H1 (cell line): ENCODE results near the gene CPHXL2. TPM values are rescaled to one million over a fixed set of nuclear protein-coding genes. Genes with fewer than 3 reads are reported as not detected.

Experiments
- CTCF ChIA-PET: fragments of 300-600 bp; sonication (Branson Sonifier 250); formaldehyde crosslinking; loops from one replicate; lab custom pipeline; 2021; ENCODE audit not compliant: partially characterized antibody; lab: Charles Lee
- POLR2A ChIA-PET: fragments of 300-600 bp; sonication (Branson Sonifier 250); formaldehyde crosslinking; loops from one replicate; lab custom pipeline; 2021; ENCODE audit warnings: inconsistent platforms; ENCODE audit not compliant: partially characterized antibody; lab: Charles Lee
- DNase-seq, 2 experiments: peaks; one replicate each; pipeline versions ENCODE4 v3.0.0 to v3.0.0-alpha.2; 2010 to 2022; ENCODE audit warnings: low spot score in 2 of 2, low read depth in 1 of 2, mixed read lengths in 1 of 2
- FAIRE-seq: peaks from 2 replicates; lab custom pipeline; 2011; peaks lifted over from hg19 to GRCh38; lab: Jason Lieb, UNC
- H2AFZ ChIP-seq: 2 replicates; pipeline ENCODE4 v1.8.1; 2012; ENCODE audit warnings: low read length, inconsistent platforms
- H2AK5ac ChIP-seq: 2 replicates; pipeline ENCODE4 v1.6.1; 2013; ENCODE audit warnings: low read depth, low read length
- H2BK120ac ChIP-seq: replicated peaks from 2 replicates; pipeline ENCODE3; 2013; ENCODE audit warnings: low read depth, low read length, inconsistent platforms
- H2BK12ac ChIP-seq: 2 replicates; pipeline ENCODE4 v1.6.1; 2013; ENCODE audit warnings: low read depth, low read length
- H2BK15ac ChIP-seq: 2 replicates; pipeline ENCODE4 v1.6.1; 2013; ENCODE audit warnings: low read length
- H2BK20ac ChIP-seq: 2 replicates; pipeline ENCODE4 v1.6.1; 2013; ENCODE audit warnings: low read length
- H2BK5ac ChIP-seq: 2 replicates; pipeline ENCODE4 v1.6.1; 2013; ENCODE audit warnings: low read depth, low read length
- H3K14ac ChIP-seq: 2 replicates; pipeline ENCODE4 v1.6.1; 2013; ENCODE audit warnings: inconsistent platforms; ENCODE audit not compliant: insufficient read length
- H3K18ac ChIP-seq: 2 replicates; pipeline ENCODE4 v1.6.1; 2013; ENCODE audit warnings: low read length; ENCODE audit errors: extremely low read depth
- H3K23ac ChIP-seq: 2 replicates; pipeline ENCODE4 v1.6.1; 2013; ENCODE audit warnings: inconsistent platforms; ENCODE audit not compliant: insufficient read length
- H3K23me2 ChIP-seq: 2 replicates; pipeline ENCODE4 v1.6.1; 2013; ENCODE audit warnings: low read depth, low read length
- H3K27ac ChIP-seq: 2 replicates; pipeline ENCODE4 v1.6.1; 2011; ENCODE audit warnings: low read depth, low read length, inconsistent platforms
- H3K27me3 ChIP-seq, 4 experiments: replicated peaks in 1 of 4; 1 replicate in 1 of 4; 2 replicates in 3 of 4; pipeline versions ENCODE4 v1.6.1 to v1.8.1; 2011 to 2013; ENCODE audit warnings: low read length in 3 of 4, mild to moderate bottlenecking in 3 of 4, inconsistent platforms in 2 of 4, mixed read lengths in 2 of 4, moderate library complexity in 1 of 4; ENCODE audit not compliant: control insufficient read depth in 3 of 4, insufficient read depth in 3 of 4; ENCODE audit errors: extremely low read depth in 1 of 4
- H3K36me3 ChIP-seq, 4 experiments: 2 replicates each; pipeline versions ENCODE4 v1.6.1 to v1.8.1; 2011 to 2013; ENCODE audit warnings: mild to moderate bottlenecking in 4 of 4, low read length in 3 of 4, moderate library complexity in 2 of 4, control low read depth in 1 of 4, inconsistent platforms in 1 of 4; ENCODE audit not compliant: insufficient read depth in 4 of 4, control insufficient read depth in 2 of 4
- H3K4ac ChIP-seq: replicated peaks from 2 replicates; pipeline ENCODE3; 2013; ENCODE audit warnings: low read length, low read depth, mixed read lengths, inconsistent platforms; ENCODE audit not compliant: insufficient read length
- H3K4me1 ChIP-seq, 4 experiments: replicated peaks in 1 of 4; 1 replicate in 1 of 4; 2 replicates in 3 of 4; pipeline versions ENCODE4 v1.6.1 to v1.8.1; 2011 to 2013; ENCODE audit warnings: low read length in 3 of 4, inconsistent platforms in 2 of 4, mixed read lengths in 1 of 4; ENCODE audit not compliant: insufficient read depth in 4 of 4, control insufficient read depth in 3 of 4
- H3K4me2 ChIP-seq, 2 experiments: 2 replicates each; pipeline versions ENCODE4 v1.6.1 to v1.8.1; 2011 to 2013; ENCODE audit warnings: low read depth in 2 of 2, low read length in 2 of 2, control low read depth in 1 of 2, inconsistent platforms in 1 of 2, mild to moderate bottlenecking in 1 of 2; ENCODE audit not compliant: insufficient read depth in 1 of 2
- H3K4me3 ChIP-seq, 4 experiments: fragments of 200-600, 300-600 bp in 1 of 4; sonication (generic), shearing (Covaris generic), sonication (Bioruptor Twin) in 1 of 4; 2 replicates each; pipeline versions ENCODE4 v1.5.1 to v1.8.1; 2011 to 2016; ENCODE audit warnings: low read length in 4 of 4, low read depth in 3 of 4, control low read depth in 2 of 4, inconsistent platforms in 2 of 4, mild to moderate bottlenecking in 2 of 4, mixed read lengths in 1 of 4, moderate library complexity in 1 of 4; ENCODE audit not compliant: insufficient read depth in 2 of 4; ENCODE audit errors: extremely low read depth in 1 of 4
- H3K56ac ChIP-seq: replicated peaks from 2 replicates; pipeline ENCODE3; 2013; ENCODE audit warnings: low read depth, mild to moderate bottlenecking, mixed read lengths, low read length, inconsistent platforms; ENCODE audit not compliant: insufficient read length
- H3K79me1 ChIP-seq: 2 replicates; pipeline ENCODE4 v1.6.1; 2013; ENCODE audit warnings: low read depth, low read length, control low read depth
- H3K79me2 ChIP-seq, 2 experiments: 2 replicates each; pipeline versions ENCODE4 v1.6.1 to v1.8.1; 2012 to 2013; ENCODE audit warnings: low read length in 2 of 2, mild to moderate bottlenecking in 2 of 2, inconsistent platforms in 1 of 2; ENCODE audit not compliant: insufficient read depth in 2 of 2, control insufficient read depth in 1 of 2
- H3K9ac ChIP-seq, 4 experiments: replicated peaks in 1 of 4; 1 replicate in 1 of 4; 2 replicates in 3 of 4; pipeline versions ENCODE4 v1.6.1 to v1.8.1; 2011 to 2013; ENCODE audit warnings: low read depth in 3 of 4, low read length in 3 of 4, control low read depth in 2 of 4, mild to moderate bottlenecking in 2 of 4, moderate library complexity in 2 of 4, inconsistent platforms in 1 of 4; ENCODE audit errors: extremely low read depth in 1 of 4
- H3K9me3 ChIP-seq, 2 experiments: 2 replicates each; pipeline versions ENCODE4 v1.6.1 to v1.8.1; 2012 to 2013; ENCODE audit warnings: mild to moderate bottlenecking in 2 of 2, moderate library complexity in 2 of 2, control low read depth in 1 of 2, inconsistent platforms in 1 of 2, low read depth in 1 of 2, low read length in 1 of 2, mixed read lengths in 1 of 2; ENCODE audit not compliant: insufficient read depth in 2 of 2
- H4K20me1 ChIP-seq, 2 experiments: replicated peaks in 1 of 2; 2 replicates each; pipeline versions ENCODE3 to v1.8.1; 2011 to 2013; ENCODE audit warnings: inconsistent platforms in 2 of 2, low read length in 2 of 2, mild to moderate bottlenecking in 1 of 2; ENCODE audit not compliant: insufficient read depth in 2 of 2, control insufficient read depth in 1 of 2
- H4K5ac ChIP-seq: 2 replicates; pipeline ENCODE4 v1.6.1; 2013; ENCODE audit warnings: low read length, low read depth, mixed read lengths, inconsistent platforms; ENCODE audit not compliant: insufficient read length
- H4K8ac ChIP-seq: 2 replicates; pipeline ENCODE4 v1.8.0; 2013; ENCODE audit warnings: mild to moderate bottlenecking, moderate library complexity, low read length, inconsistent platforms; ENCODE audit not compliant: insufficient read depth; ENCODE audit errors: extremely low read depth
- H4K91ac ChIP-seq: replicated peaks from 2 replicates; pipeline ENCODE3; 2013; ENCODE audit warnings: low read length, mixed read lengths, inconsistent platforms; ENCODE audit not compliant: insufficient read length
- CEBPB ChIP-seq: IDR thresholded peaks from 2 replicates; pipeline ENCODE4 v1.6.1; 2012; ENCODE audit warnings: low read depth, low read length
- POLR2A ChIP-seq, 2 experiments: IDR thresholded peaks; 1 replicate in 1 of 2; 2 replicates in 1 of 2; pipeline ENCODE4 v1.6.1; 2011; ENCODE audit warnings: low read depth in 2 of 2, low read length in 2 of 2, mild to moderate bottlenecking in 2 of 2; ENCODE audit errors: control extremely low read depth in 1 of 2
- WGBS, 2 experiments: shearing (Covaris generic) in 1 of 2; methylation state at CpG; one replicate each; pipeline versions ENCODE4 v1.1.6 to v1.1.7; 2013 to 2015; ENCODE audit warnings: low lambda C conversion rate in 2 of 2, mixed read lengths in 2 of 2, inconsistent platforms in 1 of 2, low coverage in 1 of 2, missing lambda C conversion rate in 1 of 2; ENCODE audit not compliant: insufficient replicate concordance in 2 of 2, insufficient coverage in 1 of 2, insufficient read length in 1 of 2; ENCODE audit errors: extremely low coverage in 1 of 2, missing lambda C conversion rate in 1 of 2; 5-methylcytosine and 5-hydroxymethylcytosine counted together
- polyA plus RNA-seq, 7 experiments: library from polyadenylated mRNA; depleted of rRNA in 3 of 7; stranded (reverse) in 5 of 7; unstranded in 2 of 7; fragments of >200 nt in 5 of 7; fragments of 200-250 nt in 2 of 7; gene quantifications; 1 replicate in 5 of 7; 2 replicates in 1 of 7; 4 replicates in 1 of 7; pipeline versions ENCODE4 v1.2.1 to v1.2.3, GENCODE V29; 2011 to 2013; ENCODE audit warnings: missing spikeins in 2 of 7, mixed read lengths in 2 of 7
- total RNA-seq: library from RNA; stranded (reverse); fragmentation: NEBNext Ultra II Directional; extraction: Animal tissue kit (Norgen Biotek cat#: 25700); gene quantifications from 2 replicates; pipeline ENCODE4 v1.2.1, GENCODE V29; 2021

Gene CPHXL2
- total and polyA plus RNA-seq, 2 of the 8 experiments (the other 6 are each of a cell fraction or from before 2014, with no cell fraction given) = not detected

DNA sequence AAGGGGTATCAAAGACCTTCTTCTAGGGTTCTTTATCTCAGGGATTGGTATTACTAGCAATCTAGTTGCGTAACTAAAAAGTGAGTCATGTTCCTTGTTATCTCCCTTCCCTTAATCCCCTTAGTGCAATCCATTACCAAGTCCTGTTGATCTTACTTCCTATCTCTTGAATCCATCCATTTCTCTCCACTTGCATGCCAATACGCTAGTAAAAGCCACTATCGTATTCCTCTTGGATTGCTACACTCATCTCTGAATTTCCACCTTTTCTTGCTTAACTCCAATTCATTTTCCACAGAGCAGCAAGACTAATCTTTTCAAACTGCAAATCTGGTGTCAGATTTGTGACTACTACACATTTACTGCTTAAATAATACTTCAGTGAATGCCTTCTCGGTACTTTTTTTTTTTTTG, 51.9 kb downstream of the CPHXL2 start:
- FAIRE-seq (no peak), DNase-seq (no peak)
- no peak overlapping the region for H3K14ac ChIP-seq
- no peaks in the 10 kb centered on the region for H3K27me3 ChIP-seq
- no peak overlapping the region for H4K5ac ChIP-seq
- no peak overlapping the region for H2BK20ac ChIP-seq
- no peak overlapping the region for H2BK12ac ChIP-seq
- no peak overlapping the region for H3K56ac ChIP-seq
- no peak overlapping the region for H2BK15ac ChIP-seq
- H4K91ac ChIP-seq = no peak overlapping the region
- no peak overlapping the region for H3K23ac ChIP-seq
- no peak overlapping the region for H2AK5ac ChIP-seq
- H2BK5ac ChIP-seq = no peak overlapping the region
- peaks cover 29 to 50% (median 41%) of the 10 kb centered on the region in 4 experiments for H3K36me3 ChIP-seq
- H4K8ac ChIP-seq = no peak overlapping the region
- H3K27ac ChIP-seq = no peak overlapping the region
- H3K9me3 ChIP-seq = no peaks in the 10 kb centered on the region
- no peaks in the 10 kb centered on the region; the same call in 1 of the 2 replicates for H3K79me1 ChIP-seq
- H3K4me3 ChIP-seq = no peak overlapping the region
- no peak overlapping the region for H3K4ac ChIP-seq
- H3K18ac ChIP-seq = no peak overlapping the region
- no peak overlapping the region for H3K4me2 ChIP-seq
- TF ChIP-seq CEBPB (no peak), POLR2A (IDR thresholded peaks at IDR 0.05; ENCODE audit: control extremely low read depth in 1 of 2, low read depth in 2 of 2, low read length in 2 of 2) (peak in 1 of 2 experiments; percentile 7; a peak in 1 of 3 replicates)
- H2BK120ac ChIP-seq = no peak overlapping the region
- peaks cover 0 to 4% of the 10 kb centered on the region in 2 experiments for H4K20me1 ChIP-seq
- H3K23me2 ChIP-seq = peaks cover 6% of the 10 kb centered on the region
- H3K9ac ChIP-seq = no peak overlapping the region
- CTCF ChIA-PET = interaction anchor here (1.6 kb wide), 1 partner anchor 12 kb away, joined by 3 read pairs; no protein-coding TSS in a partner anchor
- peaks cover 0 to 6% of the 10 kb centered on the region in 2 experiments; a peak in 1 of 4 replicates for H3K79me2 ChIP-seq
- POLR2A ChIA-PET = interaction anchor here (0.6 to 1.5 kb wide), 2 partner anchors 22 to 109 kb away, joined by 3 to 5 read pairs; partner anchors contain the start of genes KARS1 and TERF2IP
- WGBS, 2 experiments = 93% methylated on average over 4 of the region's 4 CpGs; no CpG with 5 or more reads in 1 of the 2 experiments
- peaks cover 0 to 9% (median 4%) of the 10 kb centered on the region in 4 experiments; a peak in 5 of 7 replicates for H3K4me1 ChIP-seq
- H2AFZ ChIP-seq = no peak overlapping the region
